Right atrium auricular region (tissue), 2 donors: ENCODE data around the gene VPS16. TPM values are rescaled to one million over a fixed set of nuclear protein-coding genes. Genes with fewer than 3 reads are reported as not detected.
A peak's percentile ranks its signal among the peaks of the same experiment; 100 is the strongest.

Experiments
- DNase-seq: peaks from one replicate; pipeline ENCODE4 v3.0.0-alpha.2; 2019; ENCODE audit warnings: low spot score
- H3K27ac ChIP-seq, 2 donors: fragments of 200-600 bp; sonication (generic); 1 replicate in 1 of 2; 2 replicates in 1 of 2; pipeline ENCODE4 v1.5.1; 2016 to 2019
- H3K27me3 ChIP-seq, 2 donors: fragments of 200-600 bp; sonication (generic); one replicate each; pipeline versions ENCODE4 v1.5.1 to v1.6.0; 2017 to 2019
- H3K36me3 ChIP-seq: fragments of 200-600 bp; sonication (generic); one replicate; pipeline ENCODE4 v1.5.1; 2016
- H3K4me1 ChIP-seq, 2 donors: fragments of 200-600 bp; sonication (generic); one replicate each; pipeline versions ENCODE4 v1.5.1 to v1.6.0; 2017 to 2019
- H3K4me3 ChIP-seq, 2 donors: fragments of 200-600 bp; sonication (generic); 1 replicate in 1 of 2; 2 replicates in 1 of 2; pipeline ENCODE4 v1.5.1; 2017 to 2019; ENCODE audit warnings: mild to moderate bottlenecking in 1 of 2, moderate library complexity in 1 of 2
- H3K9me3 ChIP-seq, 2 donors: fragments of 200-600 bp; sonication (generic); one replicate each; pipeline ENCODE4 v1.5.1; 2019
- total RNA-seq, 2 donors: library from RNA; depleted of rRNA; stranded (reverse); fragments of >200 nt; gene quantifications; one replicate each; pipeline ENCODE4 v1.1.0, GENCODE V29; 2016
- TF ChIP-seq, protein P1 (sequence below), 2 donors: fragments of 200-600 bp; sonication (generic); IDR thresholded peaks; one replicate each; pipeline ENCODE4 v1.5.1; 2019; ENCODE audit warnings: antibody characterized with exemption in 2 of 2

VPS16 gene
- total RNA-seq, 2 donors from 2014 or later = 12.8 to 16.4 TPM

DNA sequence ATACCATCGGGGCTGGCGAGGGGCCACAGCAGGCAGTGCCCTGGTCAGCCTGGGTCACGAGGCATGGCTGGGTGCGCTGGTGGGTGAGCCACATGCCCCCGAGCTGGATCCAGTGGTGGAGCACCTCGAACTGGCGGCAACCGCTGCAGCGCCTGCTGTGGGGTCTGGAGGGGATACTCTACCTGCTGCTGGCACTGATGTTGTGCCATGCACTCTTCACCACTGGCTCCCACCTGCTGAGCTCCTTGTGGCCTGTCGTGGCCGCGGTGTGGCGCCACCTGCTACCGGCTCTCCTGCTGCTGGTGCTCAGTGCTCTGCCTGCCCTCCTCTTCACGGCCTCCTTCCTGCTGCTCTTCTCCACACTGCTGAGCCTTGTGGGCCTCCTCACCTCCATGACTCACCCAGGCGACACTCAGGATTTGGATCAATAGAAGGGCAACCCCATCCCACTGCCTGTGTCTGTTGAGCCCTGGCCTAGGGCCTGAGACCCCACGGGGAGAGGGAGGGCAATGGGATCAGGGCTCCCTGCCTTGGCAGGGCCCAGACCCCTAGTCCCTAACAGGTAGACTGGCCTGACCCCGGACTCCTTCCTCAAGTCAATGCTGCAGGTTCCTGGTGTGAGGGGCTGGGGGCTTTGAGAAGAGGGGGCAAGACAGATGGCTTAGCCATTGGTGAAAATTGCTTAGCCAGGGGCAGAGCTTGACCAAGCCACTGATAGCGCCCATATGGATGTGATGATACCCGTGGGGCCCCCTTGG is 23.8 kb upstream of the VPS16 start:
- no peak overlapping the region for H3K4me3 ChIP-seq
- H3K27me3 ChIP-seq = peaks cover 8 to 11% of the 10 kb centered on the region in 2 donors
- no peak overlapping the region for H3K27ac ChIP-seq
- H3K4me1 ChIP-seq = peaks cover 0 to 12% of the 10 kb centered on the region in 2 donors
- peaks cover 0 to 10% of the 10 kb centered on the region in 2 donors for H3K9me3 ChIP-seq
- DNase-seq = no peak
- TF ChIP-seq, protein P1, sequence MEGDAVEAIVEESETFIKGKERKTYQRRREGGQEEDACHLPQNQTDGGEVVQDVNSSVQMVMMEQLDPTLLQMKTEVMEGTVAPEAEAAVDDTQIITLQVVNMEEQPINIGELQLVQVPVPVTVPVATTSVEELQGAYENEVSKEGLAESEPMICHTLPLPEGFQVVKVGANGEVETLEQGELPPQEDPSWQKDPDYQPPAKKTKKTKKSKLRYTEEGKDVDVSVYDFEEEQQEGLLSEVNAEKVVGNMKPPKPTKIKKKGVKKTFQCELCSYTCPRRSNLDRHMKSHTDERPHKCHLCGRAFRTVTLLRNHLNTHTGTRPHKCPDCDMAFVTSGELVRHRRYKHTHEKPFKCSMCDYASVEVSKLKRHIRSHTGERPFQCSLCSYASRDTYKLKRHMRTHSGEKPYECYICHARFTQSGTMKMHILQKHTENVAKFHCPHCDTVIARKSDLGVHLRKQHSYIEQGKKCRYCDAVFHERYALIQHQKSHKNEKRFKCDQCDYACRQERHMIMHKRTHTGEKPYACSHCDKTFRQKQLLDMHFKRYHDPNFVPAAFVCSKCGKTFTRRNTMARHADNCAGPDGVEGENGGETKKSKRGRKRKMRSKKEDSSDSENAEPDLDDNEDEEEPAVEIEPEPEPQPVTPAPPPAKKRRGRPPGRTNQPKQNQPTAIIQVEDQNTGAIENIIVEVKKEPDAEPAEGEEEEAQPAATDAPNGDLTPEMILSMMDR (IDR thresholded peaks at IDR 0.05) = no peak
- H3K36me3 ChIP-seq = no peaks in the 10 kb centered on the region

DNA sequence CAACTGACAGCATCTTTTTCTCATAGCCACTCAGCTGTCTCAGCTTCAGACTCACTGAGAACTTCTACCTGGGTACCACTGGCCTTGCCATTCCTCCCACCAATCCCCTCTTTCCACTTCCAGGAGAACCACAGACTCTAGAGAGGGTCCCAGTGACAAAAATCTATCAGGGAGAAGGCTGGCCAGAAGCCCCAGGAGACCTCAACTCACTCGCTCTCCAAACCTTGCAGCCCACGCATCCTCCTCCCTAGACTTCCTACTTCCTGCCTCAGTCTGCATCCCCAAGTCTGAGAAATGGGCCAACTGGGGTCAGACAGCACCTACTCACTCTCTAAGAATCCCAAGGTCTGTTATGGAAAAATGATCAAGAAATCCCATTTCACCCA is 23.2 kb upstream of the VPS16 start:
- H3K27ac ChIP-seq = no peak overlapping the region
- no peak for DNase-seq
- H3K36me3 ChIP-seq = no peaks in the 10 kb centered on the region
- H3K27me3 ChIP-seq = peaks cover 8 to 11% of the 10 kb centered on the region in 2 donors
- H3K9me3 ChIP-seq = peaks cover 0 to 4% of the 10 kb centered on the region in 2 donors
- TF ChIP-seq, protein P1 (IDR thresholded peaks at IDR 0.05) = no peak
- H3K4me3 ChIP-seq = no peak overlapping the region
- peaks cover 0 to 12% of the 10 kb centered on the region in 2 donors for H3K4me1 ChIP-seq

DNA sequence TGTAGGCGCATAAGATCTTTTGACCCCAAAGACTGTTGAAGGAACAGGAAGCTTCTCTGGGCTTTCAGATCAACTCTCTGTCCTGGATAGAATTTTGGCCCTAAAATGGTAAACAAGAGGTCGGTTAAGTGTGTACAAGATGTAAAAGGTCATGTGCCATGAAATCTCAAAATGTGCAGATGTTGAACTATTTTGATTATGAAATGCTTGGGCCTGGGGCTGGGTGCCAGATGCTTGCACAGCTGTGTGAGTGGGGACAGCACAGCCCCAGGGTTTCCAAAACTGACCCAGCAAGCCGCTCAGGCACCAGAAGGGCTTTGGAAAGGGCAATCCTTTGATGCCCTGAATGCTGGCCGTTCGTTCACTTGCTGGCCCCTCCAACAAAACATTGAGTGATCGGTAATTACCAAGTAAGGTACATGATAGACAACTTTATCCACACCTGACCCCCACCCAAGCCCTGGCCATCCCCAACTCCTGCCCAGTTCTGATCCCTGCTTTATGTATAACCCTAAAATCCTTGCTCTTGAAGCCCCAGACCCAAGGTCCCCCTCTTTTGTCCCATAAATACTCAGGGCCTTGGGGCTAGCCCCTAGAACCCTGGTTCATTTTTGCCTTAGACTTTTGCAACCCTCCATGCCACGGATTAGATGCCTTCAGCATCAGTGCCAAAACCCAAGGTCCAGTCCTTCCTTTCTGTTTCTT is 22.5 kb upstream of the VPS16 start:
- TF ChIP-seq, protein P1 (IDR thresholded peaks at IDR 0.05) = no peak

DNA sequence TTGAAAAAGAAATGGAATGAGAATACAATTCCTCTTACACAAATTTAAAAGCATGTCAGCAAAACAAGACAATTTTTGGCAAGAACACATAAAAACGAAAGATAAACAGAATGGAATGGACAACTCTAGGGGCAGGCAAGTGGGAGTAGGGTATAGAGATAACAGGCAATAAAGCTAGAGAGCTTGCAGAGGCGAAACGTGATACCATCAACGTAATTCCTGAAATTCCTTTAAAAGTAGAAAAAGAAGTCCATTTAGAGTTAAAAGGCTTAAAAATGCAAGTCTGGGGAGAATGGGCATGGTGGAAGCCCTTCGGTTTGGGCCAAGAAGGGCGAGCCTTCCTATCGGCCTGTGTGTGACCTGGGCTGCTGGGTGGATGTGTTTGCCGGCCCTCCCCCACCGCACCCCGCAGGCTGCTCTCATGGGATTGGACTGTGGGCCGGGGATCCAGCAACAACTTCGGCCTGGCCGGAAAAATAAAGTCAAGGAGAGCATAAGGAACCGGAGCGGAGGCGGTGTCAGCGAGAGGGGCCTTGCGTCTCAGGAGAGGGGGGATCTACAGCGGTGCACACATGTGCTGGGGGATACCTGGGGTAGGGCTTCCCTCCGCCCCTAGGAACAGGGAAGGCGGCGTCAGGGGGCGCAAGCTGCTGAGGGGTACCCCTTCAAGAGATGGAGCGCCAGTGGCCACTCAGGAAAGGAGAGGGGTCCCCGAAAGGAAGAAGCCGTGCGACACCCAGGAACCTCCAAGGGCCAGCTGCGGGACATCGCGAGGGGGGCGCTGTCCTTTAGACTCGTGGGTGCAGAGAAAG is 20.3 kb upstream of the VPS16 start:
- Histone ChIP-seq H3K9me3 (no peaks in the 10 kb centered on the region), H3K27me3 (peaks cover 8 to 11% of the 10 kb centered on the region in 2 donors), H3K4me3 (no peak overlapping the region), H3K4me1 (peaks cover 0 to 12% of the 10 kb centered on the region in 2 donors), H3K27ac (no peak overlapping the region), H3K36me3 (no peaks in the 10 kb centered on the region)
- TF ChIP-seq, protein P1 (IDR thresholded peaks at IDR 0.05) = no peak
- DNase-seq = no peak

More for the DNA sequence above, 22.5 kb upstream of the VPS16 start:
- Histone ChIP-seq H3K4me1 (peaks cover 0 to 12% of the 10 kb centered on the region in 2 donors), H3K36me3 (no peaks in the 10 kb centered on the region), H3K4me3 (no peak overlapping the region), H3K27me3 (peaks cover 8 to 11% of the 10 kb centered on the region in 2 donors), H3K27ac (no peak overlapping the region), H3K9me3 (no peaks in the 10 kb centered on the region)
- DNase-seq = peak; percentile 60

DNA sequence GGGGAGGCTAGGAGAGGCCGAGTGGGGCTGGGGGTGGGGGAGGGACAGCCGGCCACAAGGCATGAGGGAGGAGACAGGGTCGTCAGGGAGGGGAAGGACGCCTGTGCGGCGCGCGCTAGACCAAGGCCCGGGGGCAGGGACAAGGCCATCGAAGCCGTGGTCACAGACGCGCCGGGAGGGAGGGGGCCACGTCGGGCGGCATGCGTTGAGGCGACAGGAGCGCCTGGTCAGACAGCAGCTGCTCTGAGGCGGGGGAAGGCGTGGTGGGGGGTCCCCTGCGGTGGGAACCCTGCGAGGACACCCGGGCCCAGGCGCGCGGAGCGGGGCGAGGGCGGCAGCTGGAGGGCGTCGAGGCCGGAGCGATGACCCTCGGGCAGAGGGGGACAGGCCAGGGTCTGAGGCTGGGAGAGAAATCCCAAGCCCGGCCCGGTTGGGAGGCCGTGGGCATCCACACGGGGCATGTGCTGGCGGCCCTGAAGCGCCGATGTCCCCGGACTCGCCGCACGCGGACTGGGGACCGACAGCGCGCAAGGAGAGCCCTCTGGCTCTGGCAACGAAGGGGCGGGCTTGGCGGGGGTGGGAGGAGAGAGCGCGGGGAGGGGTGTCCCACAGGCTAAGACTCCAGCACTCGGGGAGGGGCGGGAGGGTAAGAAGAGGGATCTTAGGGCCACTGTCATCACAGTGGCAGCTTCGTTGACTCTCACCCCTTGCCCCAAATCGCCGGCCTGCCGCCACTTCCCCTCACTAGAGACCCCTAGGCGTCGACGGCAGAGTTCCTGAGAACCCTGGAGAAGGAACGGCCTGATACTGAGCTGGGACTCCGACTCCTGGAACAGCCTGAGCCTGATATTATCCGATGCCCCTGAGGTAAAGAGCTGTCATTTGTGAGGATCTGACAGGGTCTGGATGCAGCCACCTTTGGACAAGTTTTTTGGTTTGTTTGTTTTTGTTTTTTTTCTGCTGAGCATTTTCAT is 19.4 kb upstream of the VPS16 start:
- H3K4me3 ChIP-seq = no peak overlapping the region
- no peaks in the 10 kb centered on the region for H3K9me3 ChIP-seq
- peaks cover 8 to 11% of the 10 kb centered on the region in 2 donors for H3K27me3 ChIP-seq
- no peak overlapping the region for H3K27ac ChIP-seq
- no peak for DNase-seq
- TF ChIP-seq, protein P1 (IDR thresholded peaks at IDR 0.05) = no peak
- no peaks in the 10 kb centered on the region for H3K36me3 ChIP-seq
- H3K4me1 ChIP-seq = peaks cover 0 to 12% of the 10 kb centered on the region in 2 donors
